ENCODE results near the gene NUDT3. TPM values are rescaled to one million over a fixed set of nuclear protein-coding genes. Genes with fewer than 3 reads are reported as not detected.
A peak's percentile ranks its signal among the peaks of the same experiment; 100 is the strongest.

NUDT3 gene
- total and polyA plus RNA-seq, 9 of the 15 experiments (the other 6 are each of a cell fraction or from before 2014, with no cell fraction given) = 5.4 to 81.2 (median 56.4) TPM

DNA sequence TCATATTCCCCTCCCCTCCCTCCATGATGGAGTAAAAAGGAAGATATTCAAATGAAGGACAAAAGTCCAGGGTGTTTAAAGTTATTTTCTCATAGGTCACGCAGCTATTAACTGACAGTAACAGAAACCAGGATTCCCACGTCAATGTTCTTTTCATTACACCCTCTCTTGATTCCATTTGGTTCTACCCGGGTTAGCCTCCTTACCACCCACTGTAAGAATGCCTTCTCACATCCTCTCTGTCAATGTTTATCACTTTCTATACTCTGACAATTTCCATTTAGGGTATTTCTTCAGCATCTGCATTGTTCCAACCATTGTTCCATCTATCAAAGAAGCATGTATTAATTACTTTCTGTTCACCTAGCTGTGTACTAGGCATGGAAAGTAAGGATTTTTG lies 52.1 kb downstream of the NUDT3 start:
- no peak for TF ChIP-seq ZNF232 (CRISPR knock-in tag; IDR thresholded peaks at IDR 0.05)
- no peak for TF ChIP-seq CC2D1A (IDR thresholded peaks at IDR 0.05)
- no peak for TF ChIP-seq PHB (CRISPR knock-in tag; IDR thresholded peaks at IDR 0.05)
- TF ChIP-seq USF2 (CRISPR knock-in tag; IDR thresholded peaks at IDR 0.05) = no peak
- no peak for TF ChIP-seq PTTG1 (tag; IDR thresholded peaks at IDR 0.05; ENCODE audit: low read depth)
- no peak for TF ChIP-seq FOXP1 (CRISPR knock-in tag; IDR thresholded peaks at IDR 0.05)
- TF ChIP-seq, protein P1, sequence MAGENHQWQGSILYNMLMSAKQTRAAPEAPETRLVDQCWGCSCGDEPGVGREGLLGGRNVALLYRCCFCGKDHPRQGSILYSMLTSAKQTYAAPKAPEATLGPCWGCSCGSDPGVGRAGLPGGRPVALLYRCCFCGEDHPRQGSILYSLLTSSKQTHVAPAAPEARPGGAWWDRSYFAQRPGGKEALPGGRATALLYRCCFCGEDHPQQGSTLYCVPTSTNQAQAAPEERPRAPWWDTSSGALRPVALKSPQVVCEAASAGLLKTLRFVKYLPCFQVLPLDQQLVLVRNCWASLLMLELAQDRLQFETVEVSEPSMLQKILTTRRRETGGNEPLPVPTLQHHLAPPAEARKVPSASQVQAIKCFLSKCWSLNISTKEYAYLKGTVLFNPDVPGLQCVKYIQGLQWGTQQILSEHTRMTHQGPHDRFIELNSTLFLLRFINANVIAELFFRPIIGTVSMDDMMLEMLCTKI (IDR thresholded peaks at IDR 0.05; ENCODE audit: partially characterized antibody) = no peak
- 0 out of 2 replicates have a peak, but pooled peaks have one; percentile 37 for TF ChIP-seq SP1 (CRISPR knock-in tag; IDR thresholded peaks at IDR 0.05)
- Histone ChIP-seq H3K27me3 (ENCODE audit: control insufficient read depth in 2 of 2, insufficient read depth in 2 of 2, low read length in 2 of 2) (no peaks in the 10 kb centered on the region), H4K20me1 (replicated peaks; ENCODE audit: control insufficient read depth, insufficient read depth, low read length) (peaks cover 14% of the 10 kb centered on the region), H3K4me3 (no peak overlapping the region), H3K9me3 (replicated peaks; ENCODE audit: control insufficient read depth, insufficient read depth, low read depth, low read length) (no peaks in the 10 kb centered on the region), H3K9ac (ENCODE audit: insufficient read depth in 1 of 2, low read depth in 2 of 2, low read length in 2 of 2) (no peak overlapping the region), H2AFZ (ENCODE audit: low read depth, low read length) (no peak overlapping the region), H3K27ac (ENCODE audit: extremely low read depth, low read depth, low read length) (no peak overlapping the region), H3K79me2 (ENCODE audit: control insufficient read depth, insufficient read depth, low read length) (peaks cover 88% of the 10 kb centered on the region), H3K4me2 (ENCODE audit: insufficient read depth, low read length) (no peak overlapping the region), H3K4me1 (replicated peaks in 1 of 2; ENCODE audit: control insufficient read depth in 2 of 2, insufficient read depth in 2 of 2, low read length in 2 of 2) (peaks cover 0 to 14% of the 10 kb centered on the region in 2 experiments; a peak in 2 of 5 replicates), H3K36me3 (ENCODE audit: control insufficient read depth, insufficient read depth, low read length) (peaks cover 57% of the 10 kb centered on the region), H3K9me1 (ENCODE audit: control insufficient read depth, insufficient read depth, low read length) (no peaks in the 10 kb centered on the region)
- 78% methylated on average over 3 of the region's 3 CpGs for WGBS (ENCODE audit: insufficient coverage, low coverage, missing lambda C conversion rate)
- intact Hi-C loops (cut with micrococcal nuclease) (no loop called here), in situ Hi-C loops (cut with MboI) (no loop called here)
- ATAC-seq = no peak
- no peak for FAIRE-seq
- no peak for DNase-seq (ENCODE audit: extremely low read depth in 1 of 4, low spot score in 3 of 4)
- CTCF ChIA-PET (ENCODE audit: low intra/inter-chr PET ratio) = no interaction called here
- POLR2A ChIA-PET = interaction anchor here (0.5 to 5.4 kb wide), 4 partner anchors 12 to 47 kb away, joined by 3 to 27 read pairs (median 4); no protein-coding TSS in a partner anchor
- BruUV-seq (replicated peaks) = no TSS peak
